Memory B cell (primary cell): ENCODE data around the gene TSKU.
"Not testable (repeated sequence)": the region's sequence is repeated elsewhere in the genome, so short reads cannot be mapped to it uniquely, and the experiment has no call there.

ENCODE experiments used
- ATAC-seq: fragments of 150-1000 bp; cut with Tn5 transposase; 2 replicates; pipeline ENCODE4 v1.10.0; 2021; ENCODE audit warnings: low read depth, mild to moderate bottlenecking, moderate library complexity
- DNase-seq, 2 donors: peaks; one replicate each; pipeline ENCODE4 v3.0.0; 2022; ENCODE audit warnings: low spot score in 2 of 2
- H3K27ac Mint-ChIP-seq: one replicate; pipeline ENCODE4 v1.8.0; 2022; ENCODE audit warnings: mild to moderate bottlenecking, moderate library complexity, mixed read lengths
- H3K27me3 Mint-ChIP-seq: one replicate; pipeline ENCODE4 v1.8.0; 2022; ENCODE audit warnings: mixed read lengths
- H3K36me3 Mint-ChIP-seq: one replicate; pipeline ENCODE4 v1.8.0; 2022; ENCODE audit warnings: mild to moderate bottlenecking, mixed read lengths
- H3K4me1 Mint-ChIP-seq: one replicate; pipeline ENCODE4 v1.8.0; 2022; ENCODE audit warnings: mixed read lengths
- H3K4me3 Mint-ChIP-seq: one replicate; pipeline ENCODE4 v1.8.0; 2022; ENCODE audit warnings: mild to moderate bottlenecking, moderate library complexity, mixed read lengths
- H3K9me3 Mint-ChIP-seq: one replicate; pipeline ENCODE4 v1.8.0; 2022; ENCODE audit warnings: mixed read lengths

The TSKU gene

DNA sequence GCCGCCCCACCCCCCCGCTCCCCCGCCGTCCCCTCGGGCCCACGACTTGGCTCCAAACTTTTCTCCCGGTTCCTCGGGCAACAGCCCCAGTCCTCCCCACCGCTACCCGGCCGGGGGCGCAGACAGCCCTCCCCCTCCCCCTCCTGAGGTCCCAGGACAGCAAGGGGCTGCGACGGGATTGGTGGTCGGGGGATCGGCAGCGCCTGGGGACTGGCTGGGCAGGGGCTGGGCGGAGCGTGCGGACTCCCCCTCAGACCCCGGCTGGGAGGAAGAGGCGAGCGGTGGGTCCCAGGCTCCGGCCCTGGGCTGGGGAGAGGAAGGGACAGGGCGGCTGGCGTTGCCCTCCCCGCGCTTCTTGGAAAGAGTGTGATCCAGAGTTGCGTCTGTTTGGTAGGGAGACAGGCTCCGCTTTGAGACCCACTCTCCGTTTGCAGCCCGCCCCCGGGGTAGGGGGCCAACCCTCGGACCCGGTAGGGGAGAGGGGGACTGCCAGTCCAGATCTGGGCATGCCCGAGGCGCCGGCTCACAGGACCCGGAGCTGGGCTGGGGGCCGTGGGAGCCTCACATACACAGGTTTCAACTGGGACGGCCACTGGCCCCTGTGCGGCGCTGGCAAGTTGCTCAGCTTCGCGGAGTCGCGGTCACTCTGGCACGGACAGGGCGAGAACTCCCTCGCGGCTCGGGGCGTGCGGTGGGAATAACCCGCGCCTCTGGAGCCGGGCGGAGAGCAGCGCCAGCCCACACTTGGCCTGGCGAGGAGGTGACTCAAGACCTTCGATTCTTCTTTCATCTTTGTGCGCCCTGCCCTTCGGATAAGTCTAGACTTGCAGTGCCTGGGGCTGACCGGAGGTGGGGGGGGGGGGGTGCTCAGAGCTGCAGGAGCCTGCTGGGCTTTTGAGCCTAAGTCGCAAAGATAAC, 999 bp downstream of the TSKU start:
- peaks cover 31% of the 10 kb centered on the region for H3K27me3 Mint-ChIP-seq
- H3K4me1 Mint-ChIP-seq: peaks cover 4% of the 10 kb centered on the region
- ATAC-seq (no peak), DNase-seq (no peak)
- no peak overlapping the region for H3K4me3 Mint-ChIP-seq
- no peaks in the 10 kb centered on the region for H3K9me3 Mint-ChIP-seq
- no peaks in the 10 kb centered on the region for H3K36me3 Mint-ChIP-seq
- no peak overlapping the region for H3K27ac Mint-ChIP-seq

- Mint-ChIP-seq H3K9me3 (no peaks in the 10 kb centered on the region), H3K4me1 (peaks cover 4% of the 10 kb centered on the region), H3K27ac (no peak overlapping the region), H3K4me3 (no peak overlapping the region), H3K36me3 (no peaks in the 10 kb centered on the region), H3K27me3 (peaks cover 28% of the 10 kb centered on the region)
- ATAC-seq (no peak), DNase-seq (no peak)
Observed at GRCh38 chr11:76785513-76785912, 2.4 kb downstream of the TSKU start.

- Mint-ChIP-seq H3K27me3 (peaks cover 25% of the 10 kb centered on the region), H3K27ac (no peak overlapping the region), H3K4me1 (peaks cover 4% of the 10 kb centered on the region), H3K9me3 (no peaks in the 10 kb centered on the region), H3K36me3 (no peaks in the 10 kb centered on the region), H3K4me3 (no peak overlapping the region)
- ATAC-seq (no peak), DNase-seq (no peak)
Observed at GRCh38 chr11:76786016-76786415, 2.9 kb downstream of the TSKU start.

DNA sequence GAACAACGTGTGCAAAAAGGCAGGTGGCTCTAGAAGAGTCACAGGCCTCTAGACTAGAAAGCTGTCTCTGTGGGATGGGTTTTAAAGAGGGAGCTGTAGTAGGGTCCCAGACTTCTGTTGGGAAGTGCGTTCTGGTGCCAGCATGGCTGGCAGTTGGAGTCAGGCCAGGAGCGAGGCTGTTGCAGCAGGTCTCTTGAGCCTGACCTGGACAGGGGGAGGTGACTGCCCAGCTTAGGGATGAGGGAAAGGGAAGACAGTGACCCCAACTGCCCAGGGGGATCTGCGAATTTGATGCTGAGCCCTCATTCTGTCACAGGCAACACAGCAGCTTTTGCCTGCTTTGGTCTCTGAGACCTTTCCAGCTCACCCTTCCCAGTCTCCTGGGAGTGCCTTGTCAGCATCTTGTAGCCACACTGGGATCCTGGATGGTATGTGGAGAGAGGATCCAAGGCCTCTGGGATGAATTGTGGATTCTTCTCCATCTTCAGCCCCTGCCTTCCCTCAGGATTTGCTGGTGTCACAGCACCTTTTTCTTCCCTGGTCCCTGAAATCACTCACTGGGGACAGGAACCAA, 3.4 kb downstream of the TSKU start:
- no peak for DNase-seq
- ATAC-seq: no peak
- H3K9me3 Mint-ChIP-seq: no peaks in the 10 kb centered on the region
- no peak overlapping the region for H3K27ac Mint-ChIP-seq
- H3K4me3 Mint-ChIP-seq: no peak overlapping the region
- H3K4me1 Mint-ChIP-seq: peaks cover 4% of the 10 kb centered on the region
- H3K27me3 Mint-ChIP-seq: peaks cover 22% of the 10 kb centered on the region
- H3K36me3 Mint-ChIP-seq: no peaks in the 10 kb centered on the region

DNA sequence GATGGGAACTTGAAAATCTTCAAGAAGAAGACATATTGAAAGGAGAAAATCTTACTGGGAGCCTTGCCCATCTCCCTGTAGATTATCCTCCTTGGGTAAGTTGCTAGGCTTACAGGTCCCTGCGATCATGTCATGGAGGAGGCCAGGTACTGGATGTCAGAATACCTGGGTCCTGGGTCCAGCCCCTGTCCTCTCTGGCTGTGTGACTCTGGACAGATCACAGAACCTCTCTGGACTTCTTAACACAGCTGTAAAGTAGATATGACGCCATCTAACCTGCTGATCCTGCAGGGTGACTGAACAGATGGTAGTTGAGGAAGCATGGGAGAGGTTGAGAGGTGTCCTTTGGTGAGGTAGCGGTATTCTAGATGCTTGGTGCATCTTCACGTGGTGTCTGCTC, 4.1 kb downstream of the TSKU start:
- peaks cover 22% of the 10 kb centered on the region for H3K27me3 Mint-ChIP-seq
- no peak overlapping the region for H3K4me3 Mint-ChIP-seq
- ATAC-seq (no peak), DNase-seq (no peak)
- H3K4me1 Mint-ChIP-seq: peaks cover 4% of the 10 kb centered on the region
- no peak overlapping the region for H3K27ac Mint-ChIP-seq
- H3K9me3 Mint-ChIP-seq: no peaks in the 10 kb centered on the region
- no peaks in the 10 kb centered on the region for H3K36me3 Mint-ChIP-seq

- DNase-seq (no peak), ATAC-seq (no peak)
- no peak overlapping the region for H3K4me3 Mint-ChIP-seq
- H3K36me3 Mint-ChIP-seq: no peaks in the 10 kb centered on the region
- H3K4me1 Mint-ChIP-seq: no peaks in the 10 kb centered on the region
- no peaks in the 10 kb centered on the region for H3K9me3 Mint-ChIP-seq
- no peak overlapping the region for H3K27ac Mint-ChIP-seq
- H3K27me3 Mint-ChIP-seq: peaks cover 21% of the 10 kb centered on the region
Observed at GRCh38 chr11:76787911-76788596, 4.9 kb downstream of the TSKU start.

DNA sequence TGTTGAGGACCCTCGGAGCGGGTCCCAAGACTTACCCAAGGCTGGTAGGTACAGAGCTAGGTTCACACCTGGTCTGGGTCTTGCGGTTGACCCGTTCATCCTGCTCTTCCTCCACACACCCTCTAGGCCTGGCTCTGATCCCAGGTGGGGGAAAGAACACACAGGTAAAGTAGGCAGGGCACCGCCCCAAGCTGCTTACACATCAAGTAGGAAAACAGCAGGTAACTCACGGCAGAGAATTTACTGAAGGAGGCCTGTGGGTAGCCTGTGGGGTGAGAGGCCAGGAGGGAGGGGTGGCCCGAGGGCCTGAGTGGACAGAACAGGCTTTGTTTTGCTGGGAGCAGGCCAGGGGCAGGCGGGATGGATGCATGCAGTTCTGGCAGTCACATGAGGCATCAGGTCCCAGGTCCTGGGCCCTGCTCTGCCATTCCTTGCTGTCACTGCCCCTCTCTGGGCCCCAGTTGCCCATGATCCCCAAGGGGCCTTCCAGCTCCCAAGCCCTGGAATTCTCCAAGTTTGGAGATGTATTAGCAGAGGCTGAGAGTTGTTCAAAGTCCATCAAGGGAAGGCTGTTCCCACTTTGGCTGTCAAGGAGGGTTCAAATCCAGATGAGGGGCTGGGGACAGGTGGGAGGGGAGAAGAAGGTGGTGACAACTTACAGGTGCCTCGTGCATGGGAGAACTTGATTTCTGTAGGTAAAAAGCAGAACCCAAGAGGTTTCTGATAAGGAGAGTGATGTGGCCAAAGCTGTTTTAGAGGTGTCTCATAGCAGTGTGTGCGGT, 5.7 kb downstream of the TSKU start:
- DNase-seq (no peak), ATAC-seq (no peak)
- Mint-ChIP-seq H3K36me3 (no peaks in the 10 kb centered on the region), H3K27ac (no peak overlapping the region), H3K4me3 (no peak overlapping the region), H3K4me1 (no peaks in the 10 kb centered on the region), H3K27me3 (peaks cover 21% of the 10 kb centered on the region), H3K9me3 (no peaks in the 10 kb centered on the region)

- DNase-seq (no peak), ATAC-seq (no peak)
- Mint-ChIP-seq H3K36me3 (no peaks in the 10 kb centered on the region), H3K9me3 (no peaks in the 10 kb centered on the region), H3K27me3 (peaks cover 21% of the 10 kb centered on the region), H3K4me3 (no peak overlapping the region), H3K27ac (no peak overlapping the region), H3K4me1 (no peaks in the 10 kb centered on the region)
Observed at GRCh38 chr11:76789443-76789719, 6.2 kb downstream of the TSKU start.

GRCh38 chr11:76790251-76790650, 7.1 kb downstream of the TSKU start:
- Mint-ChIP-seq H3K4me1 (no peaks in the 10 kb centered on the region), H3K36me3 (no peaks in the 10 kb centered on the region), H3K27ac (no peak overlapping the region), H3K4me3 (no peak overlapping the region), H3K9me3 (no peaks in the 10 kb centered on the region), H3K27me3 (peaks cover 15% of the 10 kb centered on the region)
- DNase-seq: no peak
- ATAC-seq: no peak

GRCh38 chr11:76791002-76791770, 8.0 kb downstream of the TSKU start:
- not testable (repeated sequence) for H3K9me3 Mint-ChIP-seq, DNase-seq, H3K27ac Mint-ChIP-seq, H3K36me3 Mint-ChIP-seq, H3K27me3 Mint-ChIP-seq, H3K4me1 Mint-ChIP-seq, H3K4me3 Mint-ChIP-seq, ATAC-seq

- DNase-seq: no peak
- no peak overlapping the region for H3K27ac Mint-ChIP-seq
- H3K4me1 Mint-ChIP-seq: no peaks in the 10 kb centered on the region
- H3K9me3 Mint-ChIP-seq: no peaks in the 10 kb centered on the region
- ATAC-seq: no peak
- peaks cover 4% of the 10 kb centered on the region for H3K27me3 Mint-ChIP-seq
- no peak overlapping the region for H3K4me3 Mint-ChIP-seq
- no peaks in the 10 kb centered on the region for H3K36me3 Mint-ChIP-seq
Observed at GRCh38 chr11:76791861-76792260, 8.7 kb downstream of the TSKU start.

DNA sequence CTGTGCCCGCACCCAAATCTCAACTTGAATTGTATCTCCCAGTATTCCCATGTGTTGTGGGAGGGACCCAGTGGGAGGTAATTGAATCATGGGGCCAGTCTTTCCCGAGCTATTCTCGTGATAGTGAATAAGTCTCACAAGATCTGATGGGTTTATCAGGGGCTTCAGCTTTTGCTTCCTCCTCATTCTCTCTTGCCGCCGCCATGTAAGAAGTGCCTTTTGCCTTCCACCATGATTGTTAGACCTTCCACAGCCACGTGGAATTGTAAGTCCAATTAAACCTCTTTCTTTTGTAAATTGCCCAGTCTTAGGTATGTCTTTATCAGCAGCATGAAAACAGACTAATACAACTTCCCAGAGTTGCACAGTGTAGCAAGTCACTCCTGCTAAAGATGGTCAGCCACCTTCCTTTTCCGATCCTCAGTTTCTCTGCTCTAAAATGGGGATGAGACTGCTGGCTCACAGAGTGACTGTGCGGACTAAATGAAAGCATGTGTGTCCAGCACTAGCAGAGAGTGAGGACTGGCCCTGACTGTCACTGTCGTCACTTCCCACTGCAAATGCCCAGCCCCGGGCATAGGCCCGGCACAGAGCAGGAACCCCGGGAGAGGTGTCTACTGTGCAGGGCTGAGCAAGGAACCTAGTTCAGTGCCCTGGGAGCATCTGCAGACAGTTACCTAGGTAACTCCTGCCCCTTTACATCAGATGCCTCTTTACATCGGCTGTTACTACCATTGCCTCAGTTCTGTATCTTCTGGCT, 9.5 kb downstream of the TSKU start:
- H3K4me3 Mint-ChIP-seq: no peak overlapping the region
- DNase-seq (no peak), ATAC-seq (no peak)
- H3K9me3 Mint-ChIP-seq: no peaks in the 10 kb centered on the region
- H3K36me3 Mint-ChIP-seq: no peaks in the 10 kb centered on the region
- H3K4me1 Mint-ChIP-seq: no peaks in the 10 kb centered on the region
- no peak overlapping the region for H3K27ac Mint-ChIP-seq
- H3K27me3 Mint-ChIP-seq: peaks cover 3% of the 10 kb centered on the region
